SJSA1 (cell line): ENCODE results near the gene MEF2C. TPM values are rescaled to one million over a fixed set of nuclear protein-coding genes. Genes with fewer than 3 reads are reported as not detected.
A peak's percentile ranks its signal among the peaks of the same experiment; 100 is the strongest.

Experiments used
- DNase-seq, 2 experiments: peaks; one replicate each; pipeline ENCODE4 v3.0.0-alpha.2; 2015 to 2020; ENCODE audit warnings: low spot score in 2 of 2, low read depth in 1 of 2
- H3K27ac ChIP-seq: fragments of 250-450 bp; sonication (Bioruptor Pico); 2 replicates; pipeline ENCODE4 v1.5.1; 2020; ENCODE audit warnings: mild to moderate bottlenecking, moderate library complexity
- H3K27me3 ChIP-seq: fragments of 250-450 bp; sonication (Bioruptor Pico); replicated peaks from 2 replicates; pipeline ENCODE4 v1.5.1; 2020; ENCODE audit warnings: mild to moderate bottlenecking, moderate library complexity
- H3K36me3 ChIP-seq: fragments of 250-450 bp; sonication (Bioruptor Pico); 2 replicates; pipeline ENCODE4 v1.5.1; 2020; ENCODE audit warnings: mild to moderate bottlenecking
- H3K4me1 ChIP-seq: fragments of 250-450 bp; sonication (Bioruptor Pico); replicated peaks from 2 replicates; pipeline ENCODE4 v1.6.1; 2021; ENCODE audit warnings: mild to moderate bottlenecking
- H3K4me3 ChIP-seq: fragments of 250-450 bp; sonication (Bioruptor Pico); 2 replicates; pipeline ENCODE4 v1.5.1; 2020; ENCODE audit warnings: mild to moderate bottlenecking
- H3K9me3 ChIP-seq: fragments of 250-450 bp; sonication (Bioruptor Pico); replicated peaks from 2 replicates; pipeline ENCODE4 v1.5.1; 2020; ENCODE audit warnings: mild to moderate bottlenecking
- total RNA-seq: library from RNA; depleted of rRNA; stranded (reverse); fragments of >200 nt; shearing (Covaris generic); gene quantifications from 2 replicates; pipeline ENCODE4 v1.2.3, GENCODE V29; 2014

MEF2C gene
- total RNA-seq, 1 experiment from 2014 or later, result 29.8 TPM

- Histone ChIP-seq H3K27ac (no peak overlapping the region), H3K9me3 (no peaks in the 10 kb centered on the region), H3K36me3 (no peaks in the 10 kb centered on the region), H3K27me3 (no peaks in the 10 kb centered on the region), H3K4me3 (no peak overlapping the region), H3K4me1 (peaks cover 10% of the 10 kb centered on the region)
- no peak for DNase-seq
Measured at GRCh38 chr5:88702332-88702731, 180.7 kb downstream of the MEF2C start.

- DNase-seq, result no peak
- H3K36me3 ChIP-seq, result no peaks in the 10 kb centered on the region
- H3K4me3 ChIP-seq, result no peak overlapping the region
- no peaks in the 10 kb centered on the region for H3K27me3 ChIP-seq
- H3K27ac ChIP-seq, result no peak overlapping the region
- no peaks in the 10 kb centered on the region for H3K9me3 ChIP-seq
- no peaks in the 10 kb centered on the region for H3K4me1 ChIP-seq
Measured at GRCh38 chr5:88700121-88700520, 182.9 kb downstream of the MEF2C start.

GRCh38 chr5:88698290-88698689 lies 184.7 kb downstream of the MEF2C start:
- no peaks in the 10 kb centered on the region for H3K27me3 ChIP-seq
- no peak overlapping the region for H3K27ac ChIP-seq
- no peaks in the 10 kb centered on the region for H3K36me3 ChIP-seq
- H3K9me3 ChIP-seq, result no peaks in the 10 kb centered on the region
- no peak overlapping the region for H3K4me3 ChIP-seq
- H3K4me1 ChIP-seq, result no peaks in the 10 kb centered on the region
- no peak for DNase-seq

GRCh38 chr5:88696466-88696865 lies 186.5 kb downstream of the MEF2C start:
- no peak for DNase-seq
- no peak overlapping the region for H3K4me3 ChIP-seq
- no peak overlapping the region for H3K27ac ChIP-seq
- no peaks in the 10 kb centered on the region for H3K27me3 ChIP-seq
- no peaks in the 10 kb centered on the region for H3K36me3 ChIP-seq
- H3K9me3 ChIP-seq, result no peaks in the 10 kb centered on the region
- H3K4me1 ChIP-seq, result no peaks in the 10 kb centered on the region; the same call in 1 of the 2 replicates

GRCh38 chr5:88695931-88696330 lies 187.1 kb downstream of the MEF2C start:
- no peak overlapping the region for H3K27ac ChIP-seq
- peaks cover 3% of the 10 kb centered on the region; the same call in 1 of the 2 replicates for H3K4me1 ChIP-seq
- no peak for DNase-seq
- H3K27me3 ChIP-seq, result no peaks in the 10 kb centered on the region
- no peaks in the 10 kb centered on the region for H3K36me3 ChIP-seq
- no peaks in the 10 kb centered on the region for H3K9me3 ChIP-seq
- H3K4me3 ChIP-seq, result no peak overlapping the region

- H3K27me3 ChIP-seq, result no peaks in the 10 kb centered on the region
- no peaks in the 10 kb centered on the region for H3K9me3 ChIP-seq
- H3K27ac ChIP-seq, result no peak overlapping the region
- no peak for DNase-seq
- H3K4me1 ChIP-seq, result peaks cover 6% of the 10 kb centered on the region; the same call in 1 of the 2 replicates
- no peak overlapping the region for H3K4me3 ChIP-seq
- H3K36me3 ChIP-seq, result no peaks in the 10 kb centered on the region
Measured at GRCh38 chr5:88695232-88695631, 187.8 kb downstream of the MEF2C start.

- H3K4me3 ChIP-seq, result no peak overlapping the region
- H3K27me3 ChIP-seq, result no peaks in the 10 kb centered on the region
- no peaks in the 10 kb centered on the region for H3K36me3 ChIP-seq
- H3K27ac ChIP-seq, result no peak overlapping the region
- peaks cover 6% of the 10 kb centered on the region; the same call in 1 of the 2 replicates for H3K4me1 ChIP-seq
- DNase-seq, result no peak
- H3K9me3 ChIP-seq, result no peaks in the 10 kb centered on the region
Measured at GRCh38 chr5:88694023-88694679, 188.8 kb downstream of the MEF2C start.

GRCh38 chr5:88693071-88693932 lies 189.7 kb downstream of the MEF2C start:
- no peak overlapping the region for H3K4me3 ChIP-seq
- no peak for DNase-seq
- no peaks in the 10 kb centered on the region for H3K27me3 ChIP-seq
- no peak overlapping the region for H3K27ac ChIP-seq
- no peaks in the 10 kb centered on the region for H3K9me3 ChIP-seq
- H3K4me1 ChIP-seq, result peaks cover 6% of the 10 kb centered on the region; the same call in 1 of the 2 replicates
- no peaks in the 10 kb centered on the region for H3K36me3 ChIP-seq

- no peaks in the 10 kb centered on the region for H3K9me3 ChIP-seq
- no peaks in the 10 kb centered on the region for H3K36me3 ChIP-seq
- no peak overlapping the region for H3K4me3 ChIP-seq
- DNase-seq, result no peak
- H3K27ac ChIP-seq, result no peak overlapping the region
- peaks cover 6% of the 10 kb centered on the region; the same call in 1 of the 2 replicates for H3K4me1 ChIP-seq
- H3K27me3 ChIP-seq, result no peaks in the 10 kb centered on the region
Measured at GRCh38 chr5:88691945-88692868, 190.8 kb downstream of the MEF2C start.

- Histone ChIP-seq H3K27ac (no peak overlapping the region), H3K4me1 (peaks cover 6% of the 10 kb centered on the region; the same call in 1 of the 2 replicates), H3K36me3 (no peaks in the 10 kb centered on the region), H3K27me3 (no peaks in the 10 kb centered on the region), H3K9me3 (no peaks in the 10 kb centered on the region), H3K4me3 (peak overlapping the region; percentile 19)
- DNase-seq, result no peak
Measured at GRCh38 chr5:88691230-88691582, 191.8 kb downstream of the MEF2C start.

GRCh38 chr5:88690409-88691229 lies 192.4 kb downstream of the MEF2C start:
- peak; percentile 63 to 72 for DNase-seq
- no peaks in the 10 kb centered on the region for H3K9me3 ChIP-seq
- no peak overlapping the region for H3K27ac ChIP-seq
- H3K27me3 ChIP-seq, result no peaks in the 10 kb centered on the region
- no peaks in the 10 kb centered on the region for H3K36me3 ChIP-seq
- peaks cover 6% of the 10 kb centered on the region; the same call in 1 of the 2 replicates for H3K4me1 ChIP-seq
- H3K4me3 ChIP-seq, result peak overlapping the region; percentile 19

GRCh38 chr5:88689668-88690408 lies 193.1 kb downstream of the MEF2C start:
- no peaks in the 10 kb centered on the region for H3K36me3 ChIP-seq
- H3K27ac ChIP-seq, result no peak overlapping the region
- DNase-seq, result no peak
- no peak overlapping the region for H3K4me3 ChIP-seq
- H3K4me1 ChIP-seq, result peaks cover 6% of the 10 kb centered on the region; the same call in 1 of the 2 replicates
- no peaks in the 10 kb centered on the region for H3K9me3 ChIP-seq
- H3K27me3 ChIP-seq, result no peaks in the 10 kb centered on the region
